ENCODE measurements around the gene SPAG16. TPM values are rescaled to one million over a fixed set of nuclear protein-coding genes. Genes with fewer than 3 reads are reported as not detected.

The SPAG16 gene
- total and polyA plus RNA-seq, 2 donors, result 32.0 to 45.0 TPM

DNA sequence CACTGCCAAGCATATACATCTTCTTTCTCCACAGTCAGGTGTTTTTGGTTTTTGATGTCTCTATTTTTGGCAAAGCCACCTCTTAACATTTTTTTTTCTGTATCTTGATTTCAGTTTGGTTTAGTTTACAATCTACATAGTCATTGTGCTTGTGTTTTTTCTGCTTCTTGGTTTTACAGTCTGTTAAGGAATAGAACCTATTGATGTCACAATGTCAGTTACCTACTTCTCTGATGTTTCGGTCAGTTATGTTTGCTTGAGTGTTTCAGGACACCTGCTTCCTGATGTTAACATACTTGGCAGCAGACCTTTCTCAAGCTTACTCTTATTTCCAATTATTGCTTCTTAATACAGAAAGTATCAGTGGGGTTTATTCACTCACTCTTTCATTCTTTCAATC lies 253.3 kb downstream of the SPAG16 start:
- WGBS, result 7% methylated on average over 1 of the region's 1 CpG
- Histone ChIP-seq H3K4me1 (ENCODE audit: control insufficient read depth in 2 of 2, insufficient read depth in 2 of 2, low read length in 2 of 2) (peaks cover 0 to 4% of the 10 kb centered on the region in 2 donors), H3K9me3 (ENCODE audit: control insufficient read depth in 2 of 2, insufficient read depth in 1 of 2, low read length in 1 of 2) (peaks cover 1 to 3% of the 10 kb centered on the region in 2 donors), H3K4me3 (ENCODE audit: low read length in 2 of 2) (no peak overlapping the region), H3K27ac (ENCODE audit: low read depth in 1 of 2, low read length in 1 of 2) (peak overlapping the region in 1 of 2 donors; percentile 6), H3K27me3 (ENCODE audit: control insufficient read depth in 2 of 2, insufficient read depth in 1 of 2, low read length in 1 of 2) (no peaks in the 10 kb centered on the region), H3K36me3 (ENCODE audit: control insufficient read depth in 2 of 2, insufficient read depth in 2 of 2, low read length in 1 of 2) (no peaks in the 10 kb centered on the region)
- peak in 5 of 9 donors; percentile 6 to 57 (median 11) for DNase-seq (ENCODE audit: low read depth in 6 of 9, low spot score in 9 of 9)

DNA sequence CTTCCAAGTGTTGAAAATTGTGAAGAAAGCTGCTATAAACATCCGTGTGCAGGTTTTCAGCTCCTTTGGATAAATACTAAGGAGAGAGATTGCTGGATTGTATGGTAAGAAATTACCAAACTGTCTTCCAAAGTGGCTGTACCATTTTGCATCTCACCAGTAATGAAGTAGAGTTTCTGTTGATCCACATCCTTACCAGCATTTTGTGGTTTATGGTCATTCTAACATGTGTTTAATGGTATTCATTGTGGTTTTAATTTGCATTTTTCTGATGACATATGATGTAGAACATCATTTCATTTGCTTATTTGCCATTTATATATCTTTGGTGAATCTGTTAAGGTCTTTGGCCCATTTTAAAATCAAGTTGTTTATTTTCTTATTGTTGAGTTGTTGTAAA lies 260.7 kb downstream of the SPAG16 start:
- no peak overlapping the region for H3K27ac ChIP-seq (ENCODE audit: low read depth in 1 of 2, low read length in 1 of 2)
- no peak overlapping the region for H3K4me3 ChIP-seq (ENCODE audit: low read length in 2 of 2)
- peaks cover 1 to 3% of the 10 kb centered on the region in 2 donors for H3K9me3 ChIP-seq (ENCODE audit: control insufficient read depth in 2 of 2, insufficient read depth in 1 of 2, low read length in 1 of 2)
- 97% methylated on average over 1 of the region's 1 CpG for WGBS
- no peaks in the 10 kb centered on the region for H3K4me1 ChIP-seq (ENCODE audit: control insufficient read depth in 2 of 2, insufficient read depth in 2 of 2, low read length in 2 of 2)
- no peaks in the 10 kb centered on the region for H3K27me3 ChIP-seq (ENCODE audit: control insufficient read depth in 2 of 2, insufficient read depth in 1 of 2, low read length in 1 of 2)
- DNase-seq (ENCODE audit: low read depth in 6 of 9, low spot score in 9 of 9), result no peak
- H3K36me3 ChIP-seq (ENCODE audit: control insufficient read depth in 2 of 2, insufficient read depth in 2 of 2, low read length in 1 of 2), result no peaks in the 10 kb centered on the region

DNA sequence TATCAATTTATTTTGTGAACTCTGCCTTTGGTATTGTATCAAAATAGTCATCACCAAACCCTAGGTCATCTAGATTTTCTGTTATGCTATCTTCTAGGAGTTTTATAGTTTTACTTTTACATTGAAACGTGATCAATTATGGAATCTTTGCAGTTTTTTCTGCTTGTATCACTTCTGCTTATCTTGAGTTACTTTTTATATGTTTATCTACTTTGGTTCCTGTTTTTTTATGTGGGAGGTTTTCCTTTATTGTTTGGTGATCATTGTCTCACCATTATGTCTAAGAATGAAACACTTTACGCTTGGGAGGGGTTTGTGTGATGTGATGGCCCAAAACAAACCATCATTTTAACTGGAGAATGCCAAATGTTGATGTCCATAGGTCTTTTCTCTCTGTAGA lies 261.2 kb downstream of the SPAG16 start:
- 59% methylated on average over 2 of the region's 2 CpGs for WGBS
- Histone ChIP-seq H3K4me3 (ENCODE audit: low read length in 2 of 2) (no peak overlapping the region), H3K36me3 (ENCODE audit: control insufficient read depth in 2 of 2, insufficient read depth in 2 of 2, low read length in 1 of 2) (no peaks in the 10 kb centered on the region), H3K27ac (ENCODE audit: low read depth in 1 of 2, low read length in 1 of 2) (no peak overlapping the region), H3K9me3 (ENCODE audit: control insufficient read depth in 2 of 2, insufficient read depth in 1 of 2, low read length in 1 of 2) (peaks cover 1 to 3% of the 10 kb centered on the region in 2 donors), H3K4me1 (ENCODE audit: control insufficient read depth in 2 of 2, insufficient read depth in 2 of 2, low read length in 2 of 2) (no peaks in the 10 kb centered on the region), H3K27me3 (ENCODE audit: control insufficient read depth in 2 of 2, insufficient read depth in 1 of 2, low read length in 1 of 2) (no peaks in the 10 kb centered on the region)
- DNase-seq (ENCODE audit: low read depth in 6 of 9, low spot score in 9 of 9), result no peak

DNA sequence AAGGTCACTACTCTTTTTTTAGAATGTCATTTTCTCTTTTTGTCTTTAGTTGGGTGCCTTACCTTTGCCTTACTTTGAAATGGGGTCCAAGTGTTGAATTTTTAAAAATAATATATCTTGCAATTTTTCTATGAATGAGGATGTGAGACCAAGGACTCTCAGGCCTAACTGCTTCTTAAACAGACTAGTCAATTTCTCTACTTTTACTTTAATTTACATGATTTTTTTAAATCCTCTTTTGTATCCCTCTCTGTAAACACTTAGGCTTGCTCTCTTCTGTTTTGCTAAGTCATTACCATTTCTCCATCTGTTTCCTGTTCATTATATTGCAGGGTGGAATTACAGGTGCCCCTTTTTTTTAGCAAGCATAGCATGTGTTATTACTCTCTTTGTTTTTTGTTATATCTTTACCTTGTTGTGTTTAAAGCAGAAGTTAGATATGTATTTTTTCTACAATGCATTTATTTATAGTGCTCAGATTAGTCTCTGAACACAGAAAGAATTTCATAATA lies 261.8 kb downstream of the SPAG16 start:
- Histone ChIP-seq H3K9me3 (ENCODE audit: control insufficient read depth in 2 of 2, insufficient read depth in 1 of 2, low read length in 1 of 2) (peaks cover 0 to 3% of the 10 kb centered on the region in 2 donors), H3K27ac (ENCODE audit: low read depth in 1 of 2, low read length in 1 of 2) (no peak overlapping the region), H3K4me3 (ENCODE audit: low read length in 2 of 2) (no peak overlapping the region), H3K36me3 (ENCODE audit: control insufficient read depth in 2 of 2, insufficient read depth in 2 of 2, low read length in 1 of 2) (no peaks in the 10 kb centered on the region), H3K27me3 (ENCODE audit: control insufficient read depth in 2 of 2, insufficient read depth in 1 of 2, low read length in 1 of 2) (no peaks in the 10 kb centered on the region), H3K4me1 (ENCODE audit: control insufficient read depth in 2 of 2, insufficient read depth in 2 of 2, low read length in 2 of 2) (no peaks in the 10 kb centered on the region)
- DNase-seq (ENCODE audit: low read depth in 6 of 9, low spot score in 9 of 9), result no peak

DNA sequence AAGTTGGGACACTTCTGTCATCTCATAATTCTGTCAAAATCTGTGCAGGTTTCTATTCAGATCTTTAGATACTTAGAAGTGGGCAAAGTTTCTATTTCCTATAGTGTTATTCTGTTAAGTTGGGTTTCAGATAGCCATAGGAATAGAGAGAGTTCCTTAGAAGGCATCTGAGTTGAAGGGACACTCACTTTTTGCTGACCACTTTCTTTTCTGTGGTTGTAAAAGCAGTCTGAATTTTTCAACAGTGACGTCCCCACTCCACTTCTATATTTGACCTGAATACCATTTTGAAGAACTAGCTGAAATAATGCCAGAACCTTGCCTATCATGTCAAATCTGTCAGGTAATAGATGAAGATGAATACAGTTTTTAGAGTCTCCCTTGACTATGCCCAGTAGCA lies 267.3 kb downstream of the SPAG16 start:
- Histone ChIP-seq H3K9me3 (ENCODE audit: control insufficient read depth in 2 of 2, insufficient read depth in 1 of 2, low read length in 1 of 2) (no peaks in the 10 kb centered on the region), H3K36me3 (ENCODE audit: control insufficient read depth in 2 of 2, insufficient read depth in 2 of 2, low read length in 1 of 2) (no peaks in the 10 kb centered on the region), H3K4me1 (ENCODE audit: control insufficient read depth in 2 of 2, insufficient read depth in 2 of 2, low read length in 2 of 2) (no peaks in the 10 kb centered on the region), H3K4me3 (ENCODE audit: low read length in 2 of 2) (no peak overlapping the region), H3K27me3 (ENCODE audit: control insufficient read depth in 2 of 2, insufficient read depth in 1 of 2, low read length in 1 of 2) (no peaks in the 10 kb centered on the region), H3K27ac (ENCODE audit: low read depth in 1 of 2, low read length in 1 of 2) (no peak overlapping the region)
- 94% methylated on average over 1 of the region's 1 CpG for WGBS
- DNase-seq (ENCODE audit: low read depth in 6 of 9, low spot score in 9 of 9), result no peak

DNA sequence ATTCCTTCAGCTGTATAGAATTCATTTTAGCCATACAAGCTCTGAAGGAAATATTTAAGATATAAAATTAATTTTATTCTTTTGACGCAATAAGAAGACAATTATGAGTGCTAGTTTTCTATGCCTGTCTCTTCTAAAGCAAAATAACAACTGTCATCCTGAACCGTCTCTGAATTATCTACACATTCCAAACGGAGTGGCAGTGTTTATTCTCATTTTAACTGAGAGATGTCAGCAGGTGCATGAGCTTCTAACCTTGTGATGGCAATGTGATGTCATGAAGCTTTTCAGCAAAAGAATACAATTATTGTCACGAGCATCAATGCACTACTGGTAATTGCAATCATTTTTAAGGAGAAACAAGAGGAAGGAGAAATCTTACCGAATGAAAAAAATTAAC lies 274.8 kb downstream of the SPAG16 start:
- no peak for DNase-seq (ENCODE audit: low read depth in 6 of 9, low spot score in 9 of 9)
- H3K4me3 ChIP-seq (ENCODE audit: low read length in 2 of 2), result no peak overlapping the region
- no peaks in the 10 kb centered on the region for H3K36me3 ChIP-seq (ENCODE audit: control insufficient read depth in 2 of 2, insufficient read depth in 2 of 2, low read length in 1 of 2)
- H3K9me3 ChIP-seq (ENCODE audit: control insufficient read depth in 2 of 2, insufficient read depth in 1 of 2, low read length in 1 of 2), result no peaks in the 10 kb centered on the region
- H3K27me3 ChIP-seq (ENCODE audit: control insufficient read depth in 2 of 2, insufficient read depth in 1 of 2, low read length in 1 of 2), result no peaks in the 10 kb centered on the region
- H3K27ac ChIP-seq (ENCODE audit: low read depth in 1 of 2, low read length in 1 of 2), result no peak overlapping the region
- WGBS, result 97% methylated on average over 5 of the region's 5 CpGs
- H3K4me1 ChIP-seq (ENCODE audit: control insufficient read depth in 2 of 2, insufficient read depth in 2 of 2, low read length in 2 of 2), result no peaks in the 10 kb centered on the region

DNA sequence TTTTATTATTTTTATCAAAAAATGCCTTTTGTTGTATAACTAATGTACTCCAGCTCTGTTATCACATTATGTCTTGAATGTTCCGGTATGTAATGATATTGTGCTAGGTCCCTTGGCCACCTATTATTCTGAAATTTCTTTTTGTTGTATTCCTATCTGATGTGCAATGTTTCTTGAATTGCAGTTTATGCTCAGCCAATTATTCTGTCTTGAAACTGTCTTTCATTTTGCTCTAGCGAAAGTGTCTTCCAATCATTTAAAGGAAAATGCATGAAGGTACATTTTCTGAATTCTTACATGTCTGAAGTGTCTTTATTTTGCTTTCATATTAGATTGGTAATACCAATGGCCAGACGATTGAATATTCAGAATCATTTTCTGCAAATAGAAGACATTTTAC lies 277.5 kb downstream of the SPAG16 start:
- no peak for DNase-seq (ENCODE audit: low read depth in 6 of 9, low spot score in 9 of 9)
- Histone ChIP-seq H3K27me3 (ENCODE audit: control insufficient read depth in 2 of 2, insufficient read depth in 1 of 2, low read length in 1 of 2) (no peaks in the 10 kb centered on the region), H3K9me3 (ENCODE audit: control insufficient read depth in 2 of 2, insufficient read depth in 1 of 2, low read length in 1 of 2) (no peaks in the 10 kb centered on the region), H3K36me3 (ENCODE audit: control insufficient read depth in 2 of 2, insufficient read depth in 2 of 2, low read length in 1 of 2) (no peaks in the 10 kb centered on the region), H3K4me1 (ENCODE audit: control insufficient read depth in 2 of 2, insufficient read depth in 2 of 2, low read length in 2 of 2) (no peaks in the 10 kb centered on the region), H3K27ac (ENCODE audit: low read depth in 1 of 2, low read length in 1 of 2) (no peak overlapping the region), H3K4me3 (ENCODE audit: low read length in 2 of 2) (no peak overlapping the region)
- 97% methylated on average over 3 of the region's 3 CpGs for WGBS

DNA sequence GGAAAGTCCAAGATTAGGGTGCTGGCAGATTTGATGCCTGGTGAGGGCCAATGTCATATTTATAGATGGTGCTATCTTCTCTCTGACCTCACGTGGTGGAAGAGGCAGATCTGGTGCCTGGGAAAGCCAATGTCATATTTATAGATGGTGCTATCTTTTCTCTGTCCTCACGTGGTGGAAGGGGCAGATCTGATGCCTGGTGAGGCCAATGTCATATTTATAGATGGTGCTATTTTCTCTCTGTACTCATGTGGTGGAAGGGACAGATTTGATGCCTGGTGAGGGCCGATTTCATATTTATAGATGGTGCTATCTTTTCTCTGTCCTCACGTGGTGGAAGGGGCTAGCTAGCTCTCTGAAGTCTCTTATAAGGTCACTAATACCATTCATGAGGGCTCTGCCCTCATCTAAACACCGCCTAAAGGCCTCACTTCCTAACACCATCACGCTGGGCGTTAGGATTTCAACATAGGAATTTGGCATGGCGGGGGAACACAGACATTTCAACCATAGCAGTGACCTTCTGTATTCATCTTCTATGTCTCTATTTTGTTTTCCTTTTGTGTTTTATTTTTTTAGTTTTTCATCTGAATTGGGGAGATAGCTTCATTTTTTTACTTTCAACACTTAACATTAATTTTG lies 278.4 kb downstream of the SPAG16 start:
- no peak for DNase-seq (ENCODE audit: low read depth in 6 of 9, low spot score in 9 of 9)
- Histone ChIP-seq H3K9me3 (ENCODE audit: control insufficient read depth in 2 of 2, insufficient read depth in 1 of 2, low read length in 1 of 2) (no peaks in the 10 kb centered on the region), H3K4me3 (ENCODE audit: low read length in 2 of 2) (no peak overlapping the region), H3K27me3 (ENCODE audit: control insufficient read depth in 2 of 2, insufficient read depth in 1 of 2, low read length in 1 of 2) (no peaks in the 10 kb centered on the region), H3K4me1 (ENCODE audit: control insufficient read depth in 2 of 2, insufficient read depth in 2 of 2, low read length in 2 of 2) (no peaks in the 10 kb centered on the region), H3K27ac (ENCODE audit: low read depth in 1 of 2, low read length in 1 of 2) (no peak overlapping the region), H3K36me3 (ENCODE audit: control insufficient read depth in 2 of 2, insufficient read depth in 2 of 2, low read length in 1 of 2) (no peaks in the 10 kb centered on the region)
- WGBS, result 93% methylated on average over 8 of the region's 8 CpGs

DNA sequence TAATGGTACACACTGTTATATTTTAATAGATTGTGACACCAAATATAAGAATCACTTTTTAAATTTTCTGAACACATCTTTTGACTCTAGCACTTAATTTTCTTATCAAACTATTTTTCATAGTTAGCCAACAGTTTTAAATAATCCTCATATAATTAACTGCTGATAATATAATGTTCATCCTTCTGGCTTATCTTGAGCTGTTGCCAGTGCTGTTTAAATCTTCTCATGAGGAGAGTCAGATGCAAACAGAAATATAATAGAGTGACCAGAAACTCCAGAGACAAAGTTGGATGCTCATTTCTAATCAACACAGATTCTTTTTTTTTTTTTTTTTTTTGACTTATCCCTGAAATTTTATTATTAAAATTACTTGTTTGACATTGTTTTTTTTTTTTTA lies 282.6 kb downstream of the SPAG16 start:
- no peak overlapping the region for H3K27ac ChIP-seq (ENCODE audit: low read depth in 1 of 2, low read length in 1 of 2)
- H3K4me3 ChIP-seq (ENCODE audit: low read length in 2 of 2), result no peak overlapping the region
- H3K36me3 ChIP-seq (ENCODE audit: control insufficient read depth in 2 of 2, insufficient read depth in 2 of 2, low read length in 1 of 2), result no peaks in the 10 kb centered on the region
- H3K27me3 ChIP-seq (ENCODE audit: control insufficient read depth in 2 of 2, insufficient read depth in 1 of 2, low read length in 1 of 2), result no peaks in the 10 kb centered on the region
- no peaks in the 10 kb centered on the region for H3K9me3 ChIP-seq (ENCODE audit: control insufficient read depth in 2 of 2, insufficient read depth in 1 of 2, low read length in 1 of 2)
- H3K4me1 ChIP-seq (ENCODE audit: control insufficient read depth in 2 of 2, insufficient read depth in 2 of 2, low read length in 2 of 2), result no peaks in the 10 kb centered on the region
- no peak for DNase-seq (ENCODE audit: low read depth in 6 of 9, low spot score in 9 of 9)

Measured in thymus (tissue), 11 donors.